GM23248 (cell line): ENCODE measurements around the gene RAB3B. TPM values are rescaled to one million over a fixed set of nuclear protein-coding genes. Genes with fewer than 3 reads are reported as not detected.
A peak's percentile ranks its signal among the peaks of the same experiment; 100 is the strongest.
"Not testable (repeated sequence)": the region's sequence is repeated elsewhere in the genome, so short reads cannot be mapped to it uniquely, and the experiment has no call there.

ENCODE experiments used
- DNase-seq: peaks from one replicate; pipeline ENCODE4 v3.0.0-alpha.2; 2015
- H2AFZ ChIP-seq: fragments of 200-600 bp; sonication (generic); 2 replicates; pipeline ENCODE4 v1.6.1; 2016; ENCODE audit warnings: antibody characterized with exemption
- H3F3A ChIP-seq: fragments of 200-600 bp; sonication (generic); 2 replicates; pipeline ENCODE4 v1.6.1; 2016; ENCODE audit warnings: mild to moderate bottlenecking, antibody characterized with exemption, mixed run types; ENCODE audit not compliant: insufficient read depth
- H3K27ac ChIP-seq: fragments of 200-600 bp; sonication (generic); 2 replicates; pipeline ENCODE4 v1.5.1; 2016; ENCODE audit warnings: mild to moderate bottlenecking
- H3K27me3 ChIP-seq: fragments of 200-600 bp; sonication (generic); replicated peaks from 2 replicates; pipeline ENCODE4 v1.6.1; 2016; ENCODE audit warnings: mild to moderate bottlenecking; ENCODE audit not compliant: insufficient read depth
- H3K36me3 ChIP-seq: fragments of 200-600 bp; sonication (generic); 2 replicates; pipeline ENCODE4 v1.6.1; 2016; ENCODE audit warnings: low read depth, mild to moderate bottlenecking
- H3K4me1 ChIP-seq: fragments of 200-600 bp; sonication (generic); 2 replicates; pipeline ENCODE4 v1.6.1; 2016; ENCODE audit warnings: mild to moderate bottlenecking; ENCODE audit not compliant: insufficient read depth
- H3K4me2 ChIP-seq: fragments of 200-600 bp; sonication (generic); one replicate; pipeline ENCODE4 v1.6.1; 2016; ENCODE audit warnings: mild to moderate bottlenecking; ENCODE audit not compliant: unreplicated experiment
- H3K4me3 ChIP-seq: fragments of 200-600 bp; sonication (generic); 2 replicates; pipeline ENCODE4 v1.5.1; 2016; ENCODE audit warnings: mild to moderate bottlenecking
- H3K79me2 ChIP-seq: fragments of 200-600 bp; sonication (generic); 2 replicates; pipeline ENCODE4 v1.6.1; 2016; ENCODE audit warnings: mild to moderate bottlenecking; ENCODE audit not compliant: insufficient read depth
- H3K9ac ChIP-seq: fragments of 200-600 bp; sonication (generic); 2 replicates; pipeline ENCODE4 v1.6.1; 2016; ENCODE audit warnings: mild to moderate bottlenecking
- H3K9me2 ChIP-seq: fragments of 200-600 bp; sonication (generic); 2 replicates; pipeline ENCODE4 v1.6.1; 2016; ENCODE audit warnings: mixed run types, mild to moderate bottlenecking, moderate library complexity; ENCODE audit not compliant: insufficient read depth
- H3K9me3 ChIP-seq: fragments of 200-600 bp; sonication (generic); one replicate; pipeline ENCODE4 v1.6.1; 2017; ENCODE audit warnings: low read depth
- H4K20me1 ChIP-seq: fragments of 200-600 bp; sonication (generic); 2 replicates; pipeline ENCODE4 v1.6.0; 2016; ENCODE audit not compliant: insufficient read depth
- EZH2 ChIP-seq: fragments of 200-600 bp; sonication (generic); IDR thresholded peaks from 2 replicates; pipeline ENCODE4 v1.6.1; 2018; ENCODE audit warnings: antibody characterized with exemption, mild to moderate bottlenecking; ENCODE audit not compliant: insufficient read depth, poor library complexity, severe bottlenecking
- EZH2phosphoT487 ChIP-seq: fragments of 200-600 bp; sonication (generic); IDR thresholded peaks from 2 replicates; pipeline ENCODE4 v1.6.1; 2018; ENCODE audit warnings: antibody characterized with exemption, moderate library complexity, mild to moderate bottlenecking, low read depth; ENCODE audit not compliant: insufficient read depth
- WGBS, 2 experiments: methylation state at CpG; one replicate each; pipeline ENCODE4 v1.1.6; 2015 to 2017; ENCODE audit warnings: low lambda C conversion rate in 2 of 2, low coverage in 1 of 2; ENCODE audit errors: missing lambda C conversion rate in 2 of 2; 5-methylcytosine and 5-hydroxymethylcytosine counted together
- in situ Hi-C: fragments of 300-500 bp; cut with MboI; formaldehyde crosslinking; loops from 2 replicates; pipeline ENCODE4 v1.15.0; 2020
- polyA plus RNA-seq: library from polyadenylated mRNA; unstranded; fragments of >200 nt; fragmentation: Nextera tagmentation; extraction: Ambion mirVana; gene quantifications from 2 replicates; pipeline ENCODE4 v1.2.1, GENCODE V29; 2016
- total RNA-seq: library from RNA; depleted of rRNA; stranded (reverse); fragments of >200 nt; shearing (Covaris generic); gene quantifications from 2 replicates; pipeline ENCODE4 v1.2.3, GENCODE V29; 2014

Gene RAB3B
- total and polyA plus RNA-seq, 2 experiments from 2014 or later: 54.9 to 65.3 TPM

GRCh38 chr1:51875291-51875772, 115.2 kb downstream of the RAB3B start:
- Histone ChIP-seq H3K4me3 (peak overlapping the region; percentile 90), H3K4me2 (peak overlapping the region; percentile 87), H3K36me3 (peaks cover 8% of the 10 kb centered on the region; the same call in 1 of the 2 replicates), H3K9ac (no peak overlapping the region), H3K4me1 (peaks cover 29% of the 10 kb centered on the region), H3K27ac (no peak overlapping the region), H3K79me2 (peaks cover 81% of the 10 kb centered on the region), H2AFZ (no peak overlapping the region), H3K9me3 (no peaks in the 10 kb centered on the region), H4K20me1 (peaks cover 4% of the 10 kb centered on the region; the same call in 1 of the 2 replicates), H3F3A (peaks cover 19% of the 10 kb centered on the region), H3K27me3 (no peaks in the 10 kb centered on the region), H3K9me2 (no peaks in the 10 kb centered on the region)
- no peak for DNase-seq
- no peak for TF ChIP-seq EZH2
- no peak for TF ChIP-seq EZH2phosphoT487
- in situ Hi-C loops: no loop called here
- WGBS, 2 experiments: 85 to 86% methylated on average over 6 of the region's 6 CpGs

GRCh38 chr1:51873270-51873669, 117.2 kb downstream of the RAB3B start:
- H2AFZ ChIP-seq, H3K9me2 ChIP-seq, H3K27me3 ChIP-seq, in situ Hi-C loops, H3K9ac ChIP-seq, H3K4me3 ChIP-seq, H3K9me3 ChIP-seq, DNase-seq, H3K36me3 ChIP-seq, H3K4me2 ChIP-seq, H3K27ac ChIP-seq: not testable (repeated sequence)
- peaks cover 100% of the 10 kb centered on the region for H3K79me2 ChIP-seq
- H4K20me1 ChIP-seq: peaks cover 15% of the 10 kb centered on the region; the same call in 1 of the 2 replicates
- peaks cover 15% of the 10 kb centered on the region for H3F3A ChIP-seq
- 89 to 100% methylated on average over 1 of the region's 1 CpG for WGBS, 2 experiments
- peaks cover 25% of the 10 kb centered on the region for H3K4me1 ChIP-seq

- Histone ChIP-seq H3K9me2 (no peaks in the 10 kb centered on the region), H3K36me3 (peaks cover 8% of the 10 kb centered on the region; the same call in 1 of the 2 replicates), H3K4me1 (peaks cover 20% of the 10 kb centered on the region), H3F3A (peaks cover 17% of the 10 kb centered on the region), H3K4me3 (no peak overlapping the region), H3K4me2 (no peak overlapping the region), H3K79me2 (peaks cover 100% of the 10 kb centered on the region), H3K27me3 (no peaks in the 10 kb centered on the region), H3K9ac (no peak overlapping the region), H3K27ac (no peak overlapping the region), H2AFZ (no peak overlapping the region), H4K20me1 (peaks cover 20% of the 10 kb centered on the region; the same call in 1 of the 2 replicates), H3K9me3 (no peaks in the 10 kb centered on the region)
- WGBS, 2 experiments: 97 to 98% methylated on average over 6 of the region's 6 CpGs
- no peak for TF ChIP-seq EZH2phosphoT487
- TF ChIP-seq EZH2: no peak
- no peak for DNase-seq
- in situ Hi-C loops: no loop called here
Observed at GRCh38 chr1:51871351-51871975, 119.0 kb downstream of the RAB3B start.

GRCh38 chr1:51870603-51871350, 119.7 kb downstream of the RAB3B start:
- in situ Hi-C loops: no loop called here
- Histone ChIP-seq H3K79me2 (peaks cover 100% of the 10 kb centered on the region), H2AFZ (no peak overlapping the region), H3F3A (peaks cover 17% of the 10 kb centered on the region), H3K9me2 (no peaks in the 10 kb centered on the region), H3K27ac (no peak overlapping the region), H4K20me1 (peaks cover 20% of the 10 kb centered on the region; the same call in 1 of the 2 replicates), H3K36me3 (peaks cover 8% of the 10 kb centered on the region; the same call in 1 of the 2 replicates), H3K4me2 (no peak overlapping the region), H3K4me3 (no peak overlapping the region), H3K27me3 (no peaks in the 10 kb centered on the region), H3K4me1 (peaks cover 13% of the 10 kb centered on the region), H3K9me3 (no peaks in the 10 kb centered on the region), H3K9ac (no peak overlapping the region)
- TF ChIP-seq EZH2: no peak
- no peak for TF ChIP-seq EZH2phosphoT487
- 87 to 91% methylated on average over 7 of the region's 7 CpGs for WGBS, 2 experiments
- no peak for DNase-seq
